ENCODE results near the gene CCDC78.
A peak's percentile ranks its signal among the peaks of the same experiment; 100 is the strongest.

The CCDC78 gene

GRCh38 chr16:709566-710499 lies 16.4 kb downstream of the CCDC78 start:
- peak; percentile 89 for FAIRE-seq

GRCh38 chr16:708959-709358 lies 17.3 kb downstream of the CCDC78 start:
- no peak for FAIRE-seq

GRCh38 chr16:708019-708418 lies 18.2 kb downstream of the CCDC78 start:
- no peak for FAIRE-seq

GRCh38 chr16:707062-707538 lies 19.1 kb downstream of the CCDC78 start:
- FAIRE-seq: no peak

GRCh38 chr16:706189-707061 lies 19.8 kb downstream of the CCDC78 start:
- FAIRE-seq: no peak

GRCh38 chr16:705431-706188 lies 20.6 kb downstream of the CCDC78 start, which contains the start of gene FBXL16:
Gene FBXL16, minus strand, starts transcription at chr16:705801. Its CDS starts 8,396 bp downstream, at chr16:697405.
- no peak for FAIRE-seq

GRCh38 chr16:704552-705380 lies 21.5 kb downstream of the CCDC78 start:
- FAIRE-seq: no peak

- no peak for FAIRE-seq
These were observed 22.2 kb downstream of the CCDC78 start for GRCh38 chr16:704047-704446.

- FAIRE-seq: no peak
These were observed 22.8 kb downstream of the CCDC78 start for GRCh38 chr16:703406-703805.

- no peak for FAIRE-seq
These were observed 23.9 kb downstream of the CCDC78 start for GRCh38 chr16:702341-702740.

- no peak for FAIRE-seq
These were observed 25.3 kb downstream of the CCDC78 start for GRCh38 chr16:700684-701584.

- no peak for FAIRE-seq
These were observed 27.2 kb downstream of the CCDC78 start for GRCh38 chr16:698911-699671.

- no peak for FAIRE-seq
These were observed 30.7 kb downstream of the CCDC78 start for GRCh38 chr16:695355-696089.

- no peak for FAIRE-seq
These were observed 31.3 kb downstream of the CCDC78 start for GRCh38 chr16:694863-695354.

GRCh38 chr16:694187-694862 lies 31.9 kb downstream of the CCDC78 start:
- no peak for FAIRE-seq

- no peak for FAIRE-seq
These were observed 32.5 kb downstream of the CCDC78 start for GRCh38 chr16:693766-694165.

- FAIRE-seq: no peak
These were observed 32.9 kb downstream of the CCDC78 start for GRCh38 chr16:693364-693763.
